Parathyroid adenoma (tissue), 2 donors: ENCODE results near the gene KLHL29.
"Not testable (repeated sequence)": the region's sequence is repeated elsewhere in the genome, so short reads cannot be mapped to it uniquely, and the experiment has no call there.

Experiments used
- H2AFZ ChIP-seq: fragments of 300-600 bp; sonication (generic); one replicate; pipeline ENCODE4 v1.7.0; 2017; ENCODE audit warnings: antibody characterized with exemption, mild to moderate bottlenecking
- H3K27ac ChIP-seq: fragments of 300-600 bp; sonication (generic); one replicate; pipeline ENCODE4 v1.7.0; 2017
- H3K27me3 ChIP-seq: fragments of 300-600 bp; sonication (generic); one replicate; pipeline ENCODE4 v1.7.0; 2017; ENCODE audit warnings: low read length; ENCODE audit not compliant: control insufficient read depth, insufficient read depth
- H3K36me3 ChIP-seq: fragments of 300-600 bp; sonication (generic); one replicate; pipeline ENCODE4 v1.7.0; 2017; ENCODE audit warnings: low read length; ENCODE audit not compliant: control insufficient read depth, insufficient read depth
- H3K4me1 ChIP-seq: fragments of 300-600 bp; sonication (generic); one replicate; pipeline ENCODE4 v1.7.0; 2017; ENCODE audit warnings: control low read depth
- H3K4me2 ChIP-seq: fragments of 300-600 bp; sonication (generic); one replicate; pipeline ENCODE4 v1.7.0; 2017; ENCODE audit warnings: low read length
- H3K4me3 ChIP-seq: fragments of 300-600 bp; sonication (generic); one replicate; pipeline ENCODE4 v1.7.0; 2017; ENCODE audit warnings: low read depth, low read length
- H3K79me2 ChIP-seq: fragments of 300-600 bp; sonication (generic); one replicate; pipeline ENCODE4 v1.7.0; 2017; ENCODE audit warnings: control low read depth
- H3K9ac ChIP-seq: fragments of 300-600 bp; sonication (generic); one replicate; pipeline ENCODE4 v1.7.0; 2017; ENCODE audit warnings: mild to moderate bottlenecking
- H3K9me3 ChIP-seq: fragments of 300-600 bp; sonication (generic); one replicate; pipeline ENCODE4 v1.7.0; 2017; ENCODE audit warnings: low read length; ENCODE audit not compliant: control insufficient read depth
- CTCF ChIP-seq: fragments of 300-600 bp; sonication (generic); IDR thresholded peaks from one replicate; pipeline ENCODE4 v1.7.0; 2017; ENCODE audit warnings: antibody characterized with exemption, mild to moderate bottlenecking
- donor health status: primary hyperparathyroidism.

KLHL29 gene

GRCh38 chr2:23734416-23734815 is 349.4 kb downstream of the KLHL29 start:
- H3K36me3 ChIP-seq = no peaks in the 10 kb centered on the region
- H3K9ac ChIP-seq = no peak overlapping the region
- H3K4me2 ChIP-seq = no peak overlapping the region
- H3K27me3 ChIP-seq = no peaks in the 10 kb centered on the region
- H3K4me3 ChIP-seq = no peak overlapping the region
- no peaks in the 10 kb centered on the region for H3K4me1 ChIP-seq
- no peaks in the 10 kb centered on the region for H3K79me2 ChIP-seq
- no peaks in the 10 kb centered on the region for H3K9me3 ChIP-seq
- H3K27ac ChIP-seq = no peak overlapping the region
- no peak for TF ChIP-seq CTCF
- no peak overlapping the region for H2AFZ ChIP-seq

- H3K9me3 ChIP-seq, H2AFZ ChIP-seq, H3K4me3 ChIP-seq, H3K9ac ChIP-seq, H3K4me2 ChIP-seq, H3K4me1 ChIP-seq, H3K36me3 ChIP-seq, H3K79me2 ChIP-seq, H3K27ac ChIP-seq, H3K27me3 ChIP-seq: not testable (repeated sequence)
Measured at GRCh38 chr2:23736783-23737182, 351.8 kb downstream of the KLHL29 start.

- Histone ChIP-seq H2AFZ (no peak overlapping the region), H3K36me3 (no peaks in the 10 kb centered on the region), H3K9ac (no peak overlapping the region), H3K27me3 (no peaks in the 10 kb centered on the region), H3K4me1 (peaks cover 7% of the 10 kb centered on the region), H3K27ac (no peak overlapping the region), H3K79me2 (no peaks in the 10 kb centered on the region), H3K4me3 (no peak overlapping the region), H3K9me3 (no peaks in the 10 kb centered on the region), H3K4me2 (no peak overlapping the region)
- TF ChIP-seq CTCF = no peak
Measured at GRCh38 chr2:23745068-23745725, 360.2 kb downstream of the KLHL29 start.

GRCh38 chr2:23745726-23746105 is 360.7 kb downstream of the KLHL29 start:
- no peak for TF ChIP-seq CTCF
- Histone ChIP-seq H3K9ac (no peak overlapping the region), H3K4me1 (peaks cover 7% of the 10 kb centered on the region), H2AFZ (no peak overlapping the region), H3K36me3 (no peaks in the 10 kb centered on the region), H3K9me3 (no peaks in the 10 kb centered on the region), H3K27ac (no peak overlapping the region), H3K79me2 (no peaks in the 10 kb centered on the region), H3K27me3 (no peaks in the 10 kb centered on the region), H3K4me3 (no peak overlapping the region), H3K4me2 (peak overlapping the region; percentile 11)

- Histone ChIP-seq H3K9me3 (no peaks in the 10 kb centered on the region), H3K79me2 (no peaks in the 10 kb centered on the region), H3K4me2 (peak overlapping the region; percentile 11), H3K27me3 (no peaks in the 10 kb centered on the region), H3K27ac (no peak overlapping the region), H2AFZ (no peak overlapping the region), H3K4me1 (peaks cover 7% of the 10 kb centered on the region), H3K36me3 (no peaks in the 10 kb centered on the region), H3K9ac (no peak overlapping the region), H3K4me3 (no peak overlapping the region)
- TF ChIP-seq CTCF = no peak
Measured at GRCh38 chr2:23746141-23746863, 361.3 kb downstream of the KLHL29 start.
